ENCODE data around the gene TNIP2.

DNA sequence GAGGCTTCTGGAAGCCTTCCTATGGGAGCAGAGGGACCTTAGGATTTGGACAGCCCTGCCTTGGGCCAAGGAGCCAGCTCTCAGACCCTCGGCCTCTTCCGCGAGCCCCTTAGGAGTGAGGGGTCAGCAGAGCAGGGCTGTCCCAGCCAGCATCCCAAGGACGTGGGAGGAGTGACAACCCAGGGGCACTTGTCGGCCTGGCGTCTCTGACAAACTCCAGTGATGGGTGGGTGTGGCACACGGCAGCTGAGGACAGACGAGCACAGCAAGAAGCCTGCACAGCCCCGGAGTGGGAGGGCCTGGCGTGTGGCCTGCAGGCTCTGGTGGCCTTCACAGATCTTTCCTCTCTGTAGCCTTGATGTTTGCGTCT, 11.6 kb upstream of the TNIP2 start:
- TF ChIP-seq EZH2 (IDR thresholded peaks at IDR 0.05; ENCODE audit: borderline replicate concordance, insufficient read depth, low read depth, low read length, poor library complexity, severe bottlenecking) = no peak
- TF ChIP-seq, protein P1, sequence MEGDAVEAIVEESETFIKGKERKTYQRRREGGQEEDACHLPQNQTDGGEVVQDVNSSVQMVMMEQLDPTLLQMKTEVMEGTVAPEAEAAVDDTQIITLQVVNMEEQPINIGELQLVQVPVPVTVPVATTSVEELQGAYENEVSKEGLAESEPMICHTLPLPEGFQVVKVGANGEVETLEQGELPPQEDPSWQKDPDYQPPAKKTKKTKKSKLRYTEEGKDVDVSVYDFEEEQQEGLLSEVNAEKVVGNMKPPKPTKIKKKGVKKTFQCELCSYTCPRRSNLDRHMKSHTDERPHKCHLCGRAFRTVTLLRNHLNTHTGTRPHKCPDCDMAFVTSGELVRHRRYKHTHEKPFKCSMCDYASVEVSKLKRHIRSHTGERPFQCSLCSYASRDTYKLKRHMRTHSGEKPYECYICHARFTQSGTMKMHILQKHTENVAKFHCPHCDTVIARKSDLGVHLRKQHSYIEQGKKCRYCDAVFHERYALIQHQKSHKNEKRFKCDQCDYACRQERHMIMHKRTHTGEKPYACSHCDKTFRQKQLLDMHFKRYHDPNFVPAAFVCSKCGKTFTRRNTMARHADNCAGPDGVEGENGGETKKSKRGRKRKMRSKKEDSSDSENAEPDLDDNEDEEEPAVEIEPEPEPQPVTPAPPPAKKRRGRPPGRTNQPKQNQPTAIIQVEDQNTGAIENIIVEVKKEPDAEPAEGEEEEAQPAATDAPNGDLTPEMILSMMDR (IDR thresholded peaks at IDR 0.05) = no peak
